ENCODE results near the gene APOBEC3B. TPM values are rescaled to one million over a fixed set of nuclear protein-coding genes. Genes with fewer than 3 reads are reported as not detected.
A peak's percentile ranks its signal among the peaks of the same experiment; 100 is the strongest.
"Not testable (repeated sequence)": the region's sequence is repeated elsewhere in the genome, so short reads cannot be mapped to it uniquely, and the experiment has no call there.

Gene APOBEC3B
- total RNA-seq, 5 donors from 2014 or later (not counting 1 experiment from before 2014, with no cell fraction given), result 1.4 to 2.4 (median 1.9) TPM

- 60% methylated on average over 1 of the region's 3 CpGs for WGBS (ENCODE audit: insufficient coverage)
- Histone ChIP-seq H3K4me1 (ENCODE audit: control insufficient read depth in 1 of 2, extremely low read depth in 1 of 2, insufficient read depth in 2 of 2, low read length in 2 of 2) (peaks cover 0 to 13% of the 10 kb centered on the region in 2 experiments), H3K36me3 (ENCODE audit: control insufficient read depth in 2 of 2, extremely low read depth in 1 of 2, insufficient read depth in 1 of 2, low read length in 1 of 2) (no peaks in the 10 kb centered on the region), H3K4me3 (ENCODE audit: control insufficient read depth in 1 of 2, extremely low read depth in 1 of 2, low read length in 1 of 2) (no peak overlapping the region), H3K27ac (ENCODE audit: low read length) (no peak overlapping the region), H3K9me3 (no peaks in the 10 kb centered on the region), H3K27me3 (replicated peaks in 1 of 2; ENCODE audit: control insufficient read depth in 2 of 2, extremely low read depth in 1 of 2, insufficient read depth in 2 of 2, low read length in 1 of 2) (peaks cover 0 to 61% of the 10 kb centered on the region in 2 experiments)
- H3K36me3 Mint-ChIP-seq, result no peaks in the 10 kb centered on the region
- no peak overlapping the region for H3K27ac Mint-ChIP-seq
- no peak for DNase-seq
- H3K9me3 Mint-ChIP-seq, result no peaks in the 10 kb centered on the region
- H3K27me3 Mint-ChIP-seq, result peaks cover 55 to 61% of the 10 kb centered on the region in 2 donors
- ChIA-PET CTCF (no interaction called here), POLR2A (no interaction called here)
- ATAC-seq (replicated peaks in 1 of 4), result no peak
- H3K4me1 Mint-ChIP-seq, result peaks cover 16 to 32% (median 24%) of the 10 kb centered on the region in 3 donors
- H3K4me3 Mint-ChIP-seq, result no peak overlapping the region
Measured at GRCh38 chr22:38943882-38944281, 38.3 kb upstream of the APOBEC3B start.

DNA sequence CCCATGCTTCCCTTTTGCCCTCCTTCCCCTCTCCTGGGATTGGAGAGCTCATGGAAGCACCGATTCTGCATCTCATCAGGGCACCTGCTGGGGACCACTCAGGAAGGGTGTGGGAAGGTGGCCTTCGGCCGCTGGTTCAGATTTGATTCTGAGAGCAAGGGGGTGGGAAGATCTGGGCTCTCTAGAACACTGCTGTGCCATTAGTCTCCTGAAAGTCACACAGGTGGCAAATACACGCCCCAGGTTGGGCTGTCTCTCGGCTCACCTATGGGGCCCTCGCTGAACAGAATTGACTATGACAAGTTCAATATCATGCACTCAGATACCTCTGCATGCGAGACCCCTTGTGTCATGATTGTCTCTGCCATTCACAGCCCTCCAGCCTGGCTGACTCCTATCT is 37.5 kb upstream of the APOBEC3B start:
- WGBS (ENCODE audit: insufficient coverage), result 95% methylated on average over 5 of the region's 7 CpGs
- Histone ChIP-seq H3K27me3 (replicated peaks in 1 of 2; ENCODE audit: control insufficient read depth in 2 of 2, extremely low read depth in 1 of 2, insufficient read depth in 2 of 2, low read length in 1 of 2) (peaks cover 0 to 57% of the 10 kb centered on the region in 2 experiments), H3K4me1 (ENCODE audit: control insufficient read depth in 1 of 2, extremely low read depth in 1 of 2, insufficient read depth in 2 of 2, low read length in 2 of 2) (peaks cover 0 to 13% of the 10 kb centered on the region in 2 experiments), H3K27ac (ENCODE audit: low read length) (no peak overlapping the region), H3K4me3 (ENCODE audit: control insufficient read depth in 1 of 2, extremely low read depth in 1 of 2, low read length in 1 of 2) (no peak overlapping the region), H3K9me3 (no peaks in the 10 kb centered on the region), H3K36me3 (ENCODE audit: control insufficient read depth in 2 of 2, extremely low read depth in 1 of 2, insufficient read depth in 1 of 2, low read length in 1 of 2) (no peaks in the 10 kb centered on the region)
- H3K9me3 Mint-ChIP-seq, result no peaks in the 10 kb centered on the region
- H3K36me3 Mint-ChIP-seq, result no peaks in the 10 kb centered on the region
- no peak overlapping the region for H3K4me3 Mint-ChIP-seq
- peaks cover 16 to 32% (median 24%) of the 10 kb centered on the region in 3 donors for H3K4me1 Mint-ChIP-seq
- peaks cover 55 to 59% of the 10 kb centered on the region in 2 donors for H3K27me3 Mint-ChIP-seq
- ChIA-PET CTCF (no interaction called here), POLR2A (no interaction called here)
- no peak for ATAC-seq (replicated peaks in 1 of 4)
- H3K27ac Mint-ChIP-seq, result no peak overlapping the region
- DNase-seq, result no peak

DNA sequence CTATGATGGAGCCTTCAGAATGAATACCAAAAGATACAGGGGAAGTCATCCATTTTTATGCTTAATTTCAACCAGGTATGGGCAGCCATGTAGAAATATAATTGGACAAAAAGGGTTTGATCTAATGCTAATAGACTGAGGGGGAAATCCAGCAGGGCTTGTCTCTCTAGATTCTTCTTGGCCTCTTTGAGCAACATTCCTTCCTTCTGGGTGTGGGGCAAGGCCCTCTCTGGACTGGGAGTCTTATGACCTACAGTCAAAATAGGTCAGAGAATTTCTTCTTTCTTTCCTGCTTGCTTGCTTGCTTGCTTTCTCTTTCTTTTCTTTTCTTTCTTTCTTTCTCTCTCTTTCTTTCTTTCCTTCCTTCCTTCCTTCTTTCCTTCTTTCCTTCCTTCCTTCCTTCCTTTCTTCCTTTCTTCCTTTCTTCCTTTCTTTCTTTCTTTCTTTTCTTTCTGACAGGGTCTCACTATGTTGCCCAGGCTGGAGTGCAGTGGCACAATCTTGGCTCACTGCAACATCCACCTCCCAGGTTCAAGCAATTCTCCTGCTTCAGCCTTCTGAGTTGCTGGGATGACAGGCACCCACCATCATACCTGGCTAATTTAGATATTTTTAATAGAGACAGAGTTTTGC is 36.3 kb upstream of the APOBEC3B start:
- DNase-seq; H3K27ac ChIP-seq (ENCODE audit: low read length); POLR2A ChIA-PET; H3K9me3 Mint-ChIP-seq; CTCF ChIA-PET; ATAC-seq (replicated peaks in 1 of 4); H3K36me3 ChIP-seq (ENCODE audit: control insufficient read depth in 2 of 2, extremely low read depth in 1 of 2, insufficient read depth in 1 of 2, low read length in 1 of 2); H3K9me3 ChIP-seq; H3K4me3 ChIP-seq (ENCODE audit: control insufficient read depth in 1 of 2, extremely low read depth in 1 of 2, low read length in 1 of 2); H3K27ac Mint-ChIP-seq; H3K4me3 Mint-ChIP-seq; H3K36me3 Mint-ChIP-seq: not testable (repeated sequence)
- peaks cover 0 to 68% of the 10 kb centered on the region in 2 experiments for H3K27me3 ChIP-seq (replicated peaks in 1 of 2; ENCODE audit: control insufficient read depth in 2 of 2, extremely low read depth in 1 of 2, insufficient read depth in 2 of 2, low read length in 1 of 2)
- Mint-ChIP-seq H3K27me3 (peaks cover 52 to 55% of the 10 kb centered on the region in 2 donors), H3K4me1 (peaks cover 16 to 32% (median 24%) of the 10 kb centered on the region in 3 donors)
- H3K4me1 ChIP-seq (ENCODE audit: control insufficient read depth in 1 of 2, extremely low read depth in 1 of 2, insufficient read depth in 2 of 2, low read length in 2 of 2), result peaks cover 0 to 13% of the 10 kb centered on the region in 2 experiments

DNA sequence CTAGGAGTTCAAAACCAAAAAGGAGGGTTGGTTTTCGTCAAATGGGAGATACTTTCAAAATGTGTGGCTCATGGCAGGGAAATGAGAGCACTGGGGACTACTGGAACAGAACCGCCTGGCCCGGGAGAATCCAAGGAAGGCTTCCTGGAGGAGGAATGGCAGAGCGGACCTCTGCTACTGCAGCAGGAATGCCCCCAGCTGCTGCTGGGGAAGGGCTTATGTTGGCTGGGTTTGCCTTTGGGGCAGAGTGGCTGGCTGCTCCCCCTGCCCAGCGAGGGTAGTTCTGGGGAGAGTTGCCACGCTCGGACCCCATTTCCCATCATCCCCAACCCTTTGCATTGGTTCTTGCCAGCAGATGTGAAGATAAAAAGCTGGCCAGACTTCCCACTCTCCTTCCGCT is 35.4 kb upstream of the APOBEC3B start:
- ChIA-PET CTCF (no interaction called here), POLR2A (no interaction called here)
- Histone ChIP-seq H3K27me3 (replicated peaks in 1 of 2; ENCODE audit: control insufficient read depth in 2 of 2, extremely low read depth in 1 of 2, insufficient read depth in 2 of 2, low read length in 1 of 2) (peaks cover 0 to 64% of the 10 kb centered on the region in 2 experiments), H3K27ac (ENCODE audit: low read length) (no peak overlapping the region), H3K4me1 (ENCODE audit: control insufficient read depth in 1 of 2, extremely low read depth in 1 of 2, insufficient read depth in 2 of 2, low read length in 2 of 2) (peaks cover 0 to 8% of the 10 kb centered on the region in 2 experiments), H3K4me3 (ENCODE audit: control insufficient read depth in 1 of 2, extremely low read depth in 1 of 2, low read length in 1 of 2) (no peak overlapping the region), H3K9me3 (no peaks in the 10 kb centered on the region), H3K36me3 (ENCODE audit: control insufficient read depth in 2 of 2, extremely low read depth in 1 of 2, insufficient read depth in 1 of 2, low read length in 1 of 2) (no peaks in the 10 kb centered on the region)
- Mint-ChIP-seq H3K36me3 (no peaks in the 10 kb centered on the region), H3K27me3 (peaks cover 48 to 50% of the 10 kb centered on the region in 2 donors), H3K9me3 (no peaks in the 10 kb centered on the region), H3K27ac (no peak overlapping the region), H3K4me1 (peaks cover 7 to 24% (median 15%) of the 10 kb centered on the region in 3 donors), H3K4me3 (no peak overlapping the region)
- WGBS (ENCODE audit: insufficient coverage), result 85% methylated on average over 2 of the region's 8 CpGs
- DNase-seq, result no peak
- no peak for ATAC-seq (replicated peaks in 1 of 4)

- DNase-seq (peak in 1 of 35 experiments; percentile 20), ATAC-seq (replicated peaks in 1 of 4) (no peak)
- H3K4me1 Mint-ChIP-seq, result peaks cover 4 to 16% (median 9%) of the 10 kb centered on the region in 3 donors
- POLR2A ChIA-PET, result no interaction called here
- no peaks in the 10 kb centered on the region for H3K9me3 Mint-ChIP-seq
- Histone ChIP-seq H3K4me3 (ENCODE audit: control insufficient read depth in 1 of 2, extremely low read depth in 1 of 2, low read length in 1 of 2) (no peak overlapping the region), H3K27ac (ENCODE audit: low read length) (no peak overlapping the region), H3K36me3 (ENCODE audit: control insufficient read depth in 2 of 2, extremely low read depth in 1 of 2, insufficient read depth in 1 of 2, low read length in 1 of 2) (no peaks in the 10 kb centered on the region), H3K9me3 (no peaks in the 10 kb centered on the region), H3K4me1 (ENCODE audit: control insufficient read depth in 1 of 2, extremely low read depth in 1 of 2, insufficient read depth in 2 of 2, low read length in 2 of 2) (peaks cover 0 to 5% of the 10 kb centered on the region in 2 experiments), H3K27me3 (replicated peaks in 1 of 2; ENCODE audit: control insufficient read depth in 2 of 2, extremely low read depth in 1 of 2, insufficient read depth in 2 of 2, low read length in 1 of 2) (peaks cover 0 to 61% of the 10 kb centered on the region in 2 experiments)
- no peak overlapping the region for H3K27ac Mint-ChIP-seq
- H3K36me3 Mint-ChIP-seq, result no peaks in the 10 kb centered on the region
- WGBS (ENCODE audit: insufficient coverage), result 81% methylated on average over 6 of the region's 14 CpGs
- CTCF ChIA-PET, result no interaction called here
- H3K27me3 Mint-ChIP-seq, result peaks cover 42 to 46% of the 10 kb centered on the region in 2 donors
- no peak overlapping the region for H3K4me3 Mint-ChIP-seq
Measured at GRCh38 chr22:38947321-38948140, 34.6 kb upstream of the APOBEC3B start.

DNA sequence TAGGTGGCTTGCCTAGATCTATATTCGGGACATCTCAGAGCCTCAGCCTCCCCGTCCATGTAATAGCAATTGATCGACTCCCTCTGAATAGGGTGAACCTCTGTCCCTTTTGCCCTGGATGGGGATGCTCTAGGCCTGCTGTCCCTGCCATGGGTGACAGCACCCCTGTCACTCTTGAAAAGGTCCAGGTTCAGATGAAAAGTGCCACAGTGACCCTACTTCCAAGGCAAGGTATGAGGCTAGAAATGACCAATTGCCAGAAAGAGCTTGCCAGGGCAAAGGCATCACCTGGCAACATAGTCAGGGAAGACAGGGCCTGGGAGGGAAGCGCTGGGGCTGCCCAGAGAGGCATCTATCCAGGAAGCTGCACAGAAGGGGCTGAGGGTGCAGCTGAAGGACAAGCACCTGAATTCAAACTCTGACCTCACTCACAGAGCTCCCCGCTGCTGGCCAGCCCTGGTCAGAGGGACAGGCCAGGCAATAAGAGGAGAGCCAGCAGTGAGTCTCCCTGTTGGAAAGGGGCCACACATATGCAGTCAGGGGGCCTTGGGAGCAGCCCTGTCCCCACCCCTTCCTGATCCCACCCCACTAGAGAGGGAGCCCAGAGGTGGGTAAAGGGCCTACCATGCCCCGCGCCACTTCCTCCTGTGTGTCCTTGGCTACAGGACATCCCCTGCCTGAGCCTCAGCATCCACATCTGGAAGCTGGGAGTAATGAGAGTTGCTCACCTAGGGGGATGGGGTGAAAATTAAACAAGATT is 33.8 kb upstream of the APOBEC3B start:
- Histone ChIP-seq H3K27ac (ENCODE audit: low read length) (no peak overlapping the region), H3K4me3 (ENCODE audit: control insufficient read depth in 1 of 2, extremely low read depth in 1 of 2, low read length in 1 of 2) (no peak overlapping the region), H3K27me3 (replicated peaks in 1 of 2; ENCODE audit: control insufficient read depth in 2 of 2, extremely low read depth in 1 of 2, insufficient read depth in 2 of 2, low read length in 1 of 2) (peaks cover 0 to 58% of the 10 kb centered on the region in 2 experiments), H3K4me1 (ENCODE audit: control insufficient read depth in 1 of 2, extremely low read depth in 1 of 2, insufficient read depth in 2 of 2, low read length in 2 of 2) (no peaks in the 10 kb centered on the region), H3K36me3 (ENCODE audit: control insufficient read depth in 2 of 2, extremely low read depth in 1 of 2, insufficient read depth in 1 of 2, low read length in 1 of 2) (no peaks in the 10 kb centered on the region), H3K9me3 (no peaks in the 10 kb centered on the region)
- 79% methylated on average over 5 of the region's 7 CpGs for WGBS (ENCODE audit: insufficient coverage)
- ChIA-PET POLR2A (no interaction called here), CTCF (no interaction called here)
- no peaks in the 10 kb centered on the region for H3K36me3 Mint-ChIP-seq
- no peak overlapping the region for H3K4me3 Mint-ChIP-seq
- no peaks in the 10 kb centered on the region for H3K9me3 Mint-ChIP-seq
- peaks cover 34 to 41% of the 10 kb centered on the region in 2 donors for H3K27me3 Mint-ChIP-seq
- no peak overlapping the region for H3K27ac Mint-ChIP-seq
- ATAC-seq (replicated peaks in 1 of 4) (no peak), DNase-seq (no peak)
- peaks cover 0 to 8% (median 4%) of the 10 kb centered on the region in 3 donors for H3K4me1 Mint-ChIP-seq
